NCI-H1105 (cell line): ENCODE results near the gene UBXN10.

Experiments
- DNase-seq: peaks from one replicate; lab custom pipeline; 2025; lab: John Stamatoyannopoulos, UW

UBXN10 gene

GRCh38 chr1:20185834-20186782, at the start of gene UBXN10, which contains the start of gene PLA2G2C:
Gene UBXN10, plus strand, starts transcription at chr1:20186096. Its CDS starts 4,466 bp downstream, at chr1:20190562.
Gene PLA2G2C, minus strand, starts transcription at chr1:20186518. Its CDS starts 9,155 bp downstream, at chr1:20177363.
- DNase-seq: no peak

GRCh38 chr1:20136249-20136648, 49.6 kb upstream of the UBXN10 start:
- no peak for DNase-seq

- DNase-seq: no peak
Observed at GRCh38 chr1:20137055-20137454, 48.8 kb upstream of the UBXN10 start.

- no peak for DNase-seq
Observed at GRCh38 chr1:20137604-20138003, 48.3 kb upstream of the UBXN10 start.

- DNase-seq: no peak
Observed at GRCh38 chr1:20138346-20138745, 47.5 kb upstream of the UBXN10 start.

- DNase-seq: no peak
Observed at GRCh38 chr1:20138961-20139550, 46.8 kb upstream of the UBXN10 start, which contains the start of gene PLA2G2F. Gene PLA2G2F, plus strand, starts transcription at chr1:20139323. Its CDS starts 105 bp downstream, at chr1:20139428.

GRCh38 chr1:20139776-20140612, 45.9 kb upstream of the UBXN10 start:
- DNase-seq: no peak

GRCh38 chr1:20141001-20141400, 44.9 kb upstream of the UBXN10 start:
- no peak for DNase-seq

- no peak for DNase-seq
Observed at GRCh38 chr1:20141466-20141865, 44.4 kb upstream of the UBXN10 start.

GRCh38 chr1:20142001-20142710, 43.7 kb upstream of the UBXN10 start:
- DNase-seq: no peak

- no peak for DNase-seq
Observed at GRCh38 chr1:20143318-20143717, 42.6 kb upstream of the UBXN10 start.

- no peak for DNase-seq
Observed at GRCh38 chr1:20143734-20144565, 41.9 kb upstream of the UBXN10 start.

- no peak for DNase-seq
Observed at GRCh38 chr1:20147846-20148570, 37.9 kb upstream of the UBXN10 start.

GRCh38 chr1:20148571-20149500, 37.1 kb upstream of the UBXN10 start:
- no peak for DNase-seq

- no peak for DNase-seq
Observed at GRCh38 chr1:20149601-20150325, 36.1 kb upstream of the UBXN10 start.

GRCh38 chr1:20150326-20150705, 35.6 kb upstream of the UBXN10 start:
- no peak for DNase-seq

GRCh38 chr1:20150969-20151368, 34.9 kb upstream of the UBXN10 start:
- DNase-seq: no peak
